NCI-H69 (cell line): ENCODE measurements around the gene C19orf44.

Source experiments
- DNase-seq: peaks from one replicate; lab custom pipeline; 2025; lab: John Stamatoyannopoulos, UW

The C19orf44 gene

GRCh38 chr19:16518061-16518460 is 21.9 kb downstream of the C19orf44 start:
- DNase-seq = no peak

GRCh38 chr19:16518483-16519229 is 22.5 kb downstream of the C19orf44 start:
- no peak for DNase-seq

- no peak for DNase-seq
Observed at GRCh38 chr19:16519230-16519687, 23.1 kb downstream of the C19orf44 start.

- no peak for DNase-seq
Observed at GRCh38 chr19:16520074-16520973, 24.1 kb downstream of the C19orf44 start.

- no peak for DNase-seq
Observed at GRCh38 chr19:16520986-16521624, 24.9 kb downstream of the C19orf44 start.

- DNase-seq = no peak
Observed at GRCh38 chr19:16521715-16522289, 25.6 kb downstream of the C19orf44 start.

- DNase-seq = no peak
Observed at GRCh38 chr19:16522559-16523377, 26.6 kb downstream of the C19orf44 start.

- DNase-seq = no peak
Observed at GRCh38 chr19:16524991-16525734, 29.0 kb downstream of the C19orf44 start.

GRCh38 chr19:16525751-16526481 is 29.7 kb downstream of the C19orf44 start:
- DNase-seq = no peak

GRCh38 chr19:16527334-16527935 is 31.2 kb downstream of the C19orf44 start:
- no peak for DNase-seq

GRCh38 chr19:16527971-16528521 is 31.9 kb downstream of the C19orf44 start:
- peak; percentile 13 for DNase-seq

GRCh38 chr19:16529466-16530144 is 33.4 kb downstream of the C19orf44 start:
- no peak for DNase-seq

- no peak for DNase-seq
Observed at GRCh38 chr19:16530540-16531379, 34.6 kb downstream of the C19orf44 start.

- DNase-seq = no peak
Observed at GRCh38 chr19:16531380-16531669, 35.1 kb downstream of the C19orf44 start.

GRCh38 chr19:16532440-16533234 is 36.4 kb downstream of the C19orf44 start:
- no peak for DNase-seq

- DNase-seq = no peak
Observed at GRCh38 chr19:16535381-16535780, 39.2 kb downstream of the C19orf44 start.

- DNase-seq = no peak
Observed at GRCh38 chr19:16536130-16536529, 39.9 kb downstream of the C19orf44 start.
